Measurements from ENCODE around the gene KRT7. TPM values are rescaled to one million over a fixed set of nuclear protein-coding genes. Genes with fewer than 3 reads are reported as not detected.

Gene KRT7
- total RNA-seq, 1 donor from 2014 or later: 1,355 TPM

DNA sequence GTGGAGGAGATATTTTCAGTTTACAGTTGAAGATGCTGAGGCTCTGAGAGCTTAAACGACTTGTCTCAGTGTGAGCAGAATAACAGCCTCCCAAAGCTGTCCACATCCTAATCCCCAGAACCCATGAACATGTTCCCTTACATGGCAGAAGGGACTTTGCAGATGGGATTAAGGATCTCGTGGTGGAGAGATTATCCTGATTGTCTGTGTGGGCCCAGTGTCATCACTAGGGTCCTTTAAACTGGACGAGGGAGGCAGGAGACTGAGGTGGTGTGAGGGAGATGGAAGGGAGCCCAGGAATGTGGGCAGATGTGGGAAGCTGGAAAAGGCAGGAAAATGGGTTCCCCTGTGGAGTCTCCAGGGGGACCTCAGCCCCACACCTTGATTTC lies 31.6 kb upstream of the KRT7 start:
- Histone ChIP-seq H3K4me3 (ENCODE audit: low read depth, low read length) (no peak overlapping the region), H3K36me3 (ENCODE audit: control insufficient read depth, insufficient read depth, low read length) (no peaks in the 10 kb centered on the region), H3K27me3 (ENCODE audit: control insufficient read depth, insufficient read depth, low read length) (no peaks in the 10 kb centered on the region)
- TF ChIP-seq, protein P1, sequence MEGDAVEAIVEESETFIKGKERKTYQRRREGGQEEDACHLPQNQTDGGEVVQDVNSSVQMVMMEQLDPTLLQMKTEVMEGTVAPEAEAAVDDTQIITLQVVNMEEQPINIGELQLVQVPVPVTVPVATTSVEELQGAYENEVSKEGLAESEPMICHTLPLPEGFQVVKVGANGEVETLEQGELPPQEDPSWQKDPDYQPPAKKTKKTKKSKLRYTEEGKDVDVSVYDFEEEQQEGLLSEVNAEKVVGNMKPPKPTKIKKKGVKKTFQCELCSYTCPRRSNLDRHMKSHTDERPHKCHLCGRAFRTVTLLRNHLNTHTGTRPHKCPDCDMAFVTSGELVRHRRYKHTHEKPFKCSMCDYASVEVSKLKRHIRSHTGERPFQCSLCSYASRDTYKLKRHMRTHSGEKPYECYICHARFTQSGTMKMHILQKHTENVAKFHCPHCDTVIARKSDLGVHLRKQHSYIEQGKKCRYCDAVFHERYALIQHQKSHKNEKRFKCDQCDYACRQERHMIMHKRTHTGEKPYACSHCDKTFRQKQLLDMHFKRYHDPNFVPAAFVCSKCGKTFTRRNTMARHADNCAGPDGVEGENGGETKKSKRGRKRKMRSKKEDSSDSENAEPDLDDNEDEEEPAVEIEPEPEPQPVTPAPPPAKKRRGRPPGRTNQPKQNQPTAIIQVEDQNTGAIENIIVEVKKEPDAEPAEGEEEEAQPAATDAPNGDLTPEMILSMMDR (IDR thresholded peaks at IDR 0.05; ENCODE audit: insufficient read depth, low read length, poor library complexity, severe bottlenecking): no peak
- DNase-seq (ENCODE audit: low read depth): no peak

DNA sequence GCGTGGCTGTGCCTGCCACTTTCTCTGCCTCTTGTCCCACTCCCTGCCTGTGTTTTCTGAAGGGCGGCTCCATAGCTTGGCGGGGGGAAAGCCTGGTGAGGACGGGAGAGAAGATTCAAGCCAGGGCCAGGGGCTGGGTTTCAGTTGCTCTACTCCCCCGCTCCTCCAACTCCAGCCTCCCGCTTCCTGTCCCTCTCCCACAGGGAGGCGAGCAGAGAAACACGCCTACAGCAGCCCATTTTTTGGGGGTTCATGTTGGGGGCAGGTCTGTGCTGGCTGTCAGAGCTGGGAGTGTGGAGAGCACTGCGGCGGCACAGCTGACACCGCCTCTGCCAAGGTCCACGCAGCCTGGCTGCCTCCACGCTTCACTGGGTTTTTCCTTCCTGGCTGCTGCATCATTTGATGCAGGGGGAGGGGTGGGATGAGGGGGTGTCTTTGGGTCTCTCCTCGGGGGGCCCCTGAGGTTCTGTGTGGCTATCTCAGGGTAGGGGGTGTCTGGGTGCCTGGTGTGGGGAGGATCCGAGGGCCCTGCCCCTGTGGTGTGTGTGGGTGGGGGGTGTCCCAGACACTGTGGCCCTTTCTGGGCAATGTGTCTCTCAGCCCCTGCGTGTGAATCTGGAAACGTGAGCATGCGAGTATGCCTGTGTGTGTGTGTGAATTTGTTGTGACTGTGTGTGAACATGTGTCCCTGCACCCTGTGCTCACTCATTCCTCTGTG lies 30.5 kb upstream of the KRT7 start:
- H3K4me3 ChIP-seq (ENCODE audit: low read depth, low read length): no peak overlapping the region
- no peaks in the 10 kb centered on the region for H3K36me3 ChIP-seq (ENCODE audit: control insufficient read depth, insufficient read depth, low read length)
- DNase-seq (ENCODE audit: low read depth): no peak
- H3K27me3 ChIP-seq (ENCODE audit: control insufficient read depth, insufficient read depth, low read length): no peaks in the 10 kb centered on the region
- TF ChIP-seq, protein P1 (IDR thresholded peaks at IDR 0.05; ENCODE audit: insufficient read depth, low read length, poor library complexity, severe bottlenecking): no peak

DNA sequence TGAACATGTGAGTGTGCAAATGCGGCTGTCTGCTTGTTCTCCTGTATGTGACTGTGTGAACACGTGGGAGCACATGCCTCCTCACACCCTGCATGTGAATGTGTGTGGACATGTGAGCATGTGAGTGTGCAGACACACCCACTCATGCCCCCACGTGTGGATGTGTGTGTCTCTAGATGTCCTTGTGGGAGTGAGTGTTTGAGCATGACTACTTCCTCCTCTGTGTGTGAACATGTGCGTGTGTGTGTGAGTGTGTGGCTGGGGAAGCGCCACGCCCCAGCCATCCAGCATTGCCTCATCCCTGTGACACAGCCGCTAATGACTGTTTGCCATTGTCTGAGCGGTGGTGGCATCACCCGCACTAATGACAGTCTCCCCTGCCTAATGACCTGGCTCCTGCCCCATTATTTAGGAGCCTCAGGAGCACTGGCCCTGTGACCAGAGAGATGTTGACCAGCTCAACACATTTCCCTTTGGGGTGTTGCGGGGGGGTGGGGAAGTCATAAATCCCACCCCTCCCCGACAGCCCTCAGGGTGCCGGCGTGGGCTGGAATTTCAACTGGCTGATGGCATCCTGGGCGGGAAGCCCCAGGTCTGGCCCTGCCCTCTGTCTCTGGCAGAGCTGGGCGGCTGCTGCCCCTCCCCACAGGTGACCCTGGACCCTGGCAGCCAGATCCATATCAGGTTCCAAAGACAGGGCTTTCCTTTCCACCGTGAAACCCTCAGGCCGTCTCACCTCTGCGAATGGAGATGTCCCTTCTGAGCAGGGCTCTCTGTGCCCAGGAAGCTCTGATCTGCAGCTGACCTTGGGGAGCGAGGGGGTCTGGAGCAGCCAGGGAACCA lies 29.7 kb upstream of the KRT7 start:
- peak; percentile 74 for DNase-seq (ENCODE audit: low read depth)
- H3K27me3 ChIP-seq (ENCODE audit: control insufficient read depth, insufficient read depth, low read length): no peaks in the 10 kb centered on the region
- TF ChIP-seq, protein P1 (IDR thresholded peaks at IDR 0.05; ENCODE audit: insufficient read depth, low read length, poor library complexity, severe bottlenecking): no peak
- no peaks in the 10 kb centered on the region for H3K36me3 ChIP-seq (ENCODE audit: control insufficient read depth, insufficient read depth, low read length)
- no peak overlapping the region for H3K4me3 ChIP-seq (ENCODE audit: low read depth, low read length)

DNA sequence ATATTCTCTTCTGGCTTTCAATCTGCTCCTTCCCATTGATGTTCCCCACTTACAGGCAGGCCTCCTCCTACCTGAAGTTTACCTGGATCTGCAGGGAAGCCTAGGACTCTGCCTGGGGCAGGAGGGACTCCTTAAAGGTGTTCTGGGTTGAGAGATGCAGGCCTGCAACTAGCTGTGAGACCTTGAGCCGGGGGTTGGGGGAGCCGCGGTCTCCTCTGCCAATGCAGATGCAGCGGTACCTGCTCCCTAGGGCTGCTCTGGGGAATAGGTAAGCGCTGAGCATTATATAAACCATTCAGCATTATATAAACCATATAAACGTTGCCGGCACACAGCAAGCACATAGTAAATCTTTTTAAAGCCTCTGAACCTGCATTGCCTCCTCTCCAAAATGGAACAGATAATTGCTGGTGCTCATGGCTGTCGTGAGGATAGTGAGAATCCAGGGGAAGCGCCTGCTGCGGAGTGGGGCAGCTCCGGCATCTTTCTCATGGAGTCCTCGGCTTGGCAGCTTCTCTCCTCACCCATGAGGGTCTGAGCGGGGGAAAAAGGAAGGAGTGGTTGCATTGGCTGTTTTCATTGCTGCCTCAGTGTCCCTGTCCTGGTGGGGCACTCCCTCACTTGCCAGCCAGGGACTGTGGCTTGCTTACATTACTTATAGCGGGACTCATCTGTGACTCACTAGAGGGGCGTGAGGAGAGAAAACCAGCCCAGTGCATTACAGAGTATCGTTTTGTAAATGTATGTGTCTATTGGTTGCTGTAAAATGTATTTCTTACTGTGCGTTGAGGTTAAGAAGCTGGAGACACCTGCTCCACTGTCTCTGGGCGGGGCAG lies 28.7 kb upstream of the KRT7 start:
- DNase-seq (ENCODE audit: low read depth): no peak
- H3K27me3 ChIP-seq (ENCODE audit: control insufficient read depth, insufficient read depth, low read length): no peaks in the 10 kb centered on the region
- H3K36me3 ChIP-seq (ENCODE audit: control insufficient read depth, insufficient read depth, low read length): no peaks in the 10 kb centered on the region
- TF ChIP-seq, protein P1 (IDR thresholded peaks at IDR 0.05; ENCODE audit: insufficient read depth, low read length, poor library complexity, severe bottlenecking): no peak
- no peak overlapping the region for H3K4me3 ChIP-seq (ENCODE audit: low read depth, low read length)

DNA sequence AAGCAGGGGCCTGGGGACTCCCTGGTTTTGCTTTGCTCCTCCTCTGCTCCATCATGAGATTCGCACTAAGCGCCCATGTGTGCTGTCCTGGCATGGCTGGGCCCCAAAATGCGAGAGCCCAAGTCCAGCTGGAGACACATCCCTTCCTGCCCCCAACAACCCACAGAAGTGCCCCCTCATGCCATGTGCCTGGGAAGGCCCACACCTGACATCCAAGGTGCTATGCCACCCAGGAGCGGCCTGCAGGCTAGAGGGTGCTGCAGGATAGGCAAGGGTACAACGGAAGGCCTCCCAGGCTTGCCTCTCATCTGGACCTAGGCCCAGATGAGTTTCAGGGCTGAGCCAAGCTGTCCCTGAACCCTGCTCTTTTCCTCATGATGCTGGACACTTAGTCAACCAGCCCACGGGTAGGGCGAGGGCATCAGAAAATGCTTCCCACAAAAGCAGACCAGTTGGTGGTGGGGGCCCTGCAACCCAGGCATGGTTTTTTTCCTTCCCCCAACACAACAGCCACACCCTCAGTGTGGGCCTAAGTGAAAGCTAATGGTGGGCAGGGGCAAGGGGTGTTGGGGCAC lies 28.0 kb upstream of the KRT7 start:
- Histone ChIP-seq H3K36me3 (ENCODE audit: control insufficient read depth, insufficient read depth, low read length) (no peaks in the 10 kb centered on the region), H3K4me3 (ENCODE audit: low read depth, low read length) (no peak overlapping the region), H3K27me3 (ENCODE audit: control insufficient read depth, insufficient read depth, low read length) (no peaks in the 10 kb centered on the region)
- TF ChIP-seq, protein P1 (IDR thresholded peaks at IDR 0.05; ENCODE audit: insufficient read depth, low read length, poor library complexity, severe bottlenecking): no peak
- no peak for DNase-seq (ENCODE audit: low read depth)

Measured in kidney epithelial cell (primary cell).